GM12878 (cell line): ENCODE data around the gene NXPE4. TPM values are rescaled to one million over a fixed set of nuclear protein-coding genes. Genes with fewer than 3 reads are reported as not detected.

ENCODE experiments used
- ATAC-seq: fragments of 200-7000 bp; cut with Tn5 transposase; 3 replicates; pipeline ENCODE4 v1.9.1; 2020; ENCODE audit warnings: mild to moderate bottlenecking, moderate library complexity
- BruUV-seq: library from RNA; stranded (reverse); fragments of 400-500 nt; replicated peaks from 2 replicates; lab custom pipeline; 2021; lab: Mats Ljungman, UMichigan
- CTCF ChIA-PET: fragments of 300-600 bp; sonication (Branson Sonifier 250); formaldehyde crosslinking; extraction: SDS; loops from one replicate; lab custom pipeline; 2021; ENCODE audit warnings: inconsistent platforms; lab: Yijun Ruan, JAX
- POLR2A ChIA-PET: fragments of 350-600 bp; formaldehyde crosslinking; extraction: SDS; loops from one replicate; lab custom pipeline; 2021; ENCODE audit warnings: inconsistent platforms; lab: Charles Lee
- RAD21 ChIA-PET: fragments of 300-600 bp; sonication (Branson Sonifier 250); formaldehyde crosslinking; loops from one replicate; lab custom pipeline; 2023; ENCODE audit warnings: antibody characterized with exemption; ENCODE audit not compliant: unreplicated experiment; lab: Charles Lee
- SMC1A ChIA-PET: fragments of 300-600 bp; sonication (Branson Sonifier 250); formaldehyde crosslinking; loops from one replicate; lab custom pipeline; 2023; ENCODE audit not compliant: unreplicated experiment, uncharacterized antibody; lab: Charles Lee
- DNase-seq: peaks from one replicate; pipeline ENCODE4 v3.0.0-alpha.2; 2011; ENCODE audit warnings: low read depth, low spot score
- FAIRE-seq: peaks from 3 replicates; lab custom pipeline; 2011; peaks lifted over from hg19 to GRCh38; lab: Jason Lieb, UNC
- H2AFZ ChIP-seq: 2 replicates; pipeline ENCODE4 v1.6.0; 2011; ENCODE audit warnings: low read depth, low read length, control low read depth; ENCODE audit not compliant: control insufficient read depth
- H3K27ac ChIP-seq: 2 replicates; pipeline ENCODE4 v1.5.1; 2011; ENCODE audit warnings: control low read depth; ENCODE audit not compliant: control insufficient read depth, insufficient read depth
- H3K27me3 ChIP-seq, 2 experiments: replicated peaks in 1 of 2; 2 replicates each; pipeline versions ENCODE4 v1.6.0 to v1.6.1; 2011; ENCODE audit warnings: low read length in 1 of 2; ENCODE audit not compliant: control insufficient read depth in 2 of 2, insufficient read depth in 2 of 2
- H3K36me3 ChIP-seq, 2 experiments: 2 replicates each; pipeline ENCODE4 v1.5.1; 2011; ENCODE audit warnings: low read length in 1 of 2; ENCODE audit not compliant: control insufficient read depth in 2 of 2, insufficient read depth in 2 of 2
- H3K4me1 ChIP-seq: 2 replicates; pipeline ENCODE4 v1.6.1; 2011; ENCODE audit warnings: mild to moderate bottlenecking, low read length, moderate library complexity, mixed read lengths; ENCODE audit not compliant: control insufficient read depth, insufficient read depth
- H3K4me2 ChIP-seq: 2 replicates; pipeline ENCODE4 v1.6.0; 2011; ENCODE audit warnings: control low read depth; ENCODE audit not compliant: control insufficient read depth, insufficient read depth
- H3K4me3 ChIP-seq: fragments of 200-600 bp; sonication (generic); 2 replicates; pipeline ENCODE4 v1.5.1; 2016
- H3K79me2 ChIP-seq: 2 replicates; pipeline ENCODE4 v1.6.0; 2011; ENCODE audit warnings: low read length; ENCODE audit not compliant: control insufficient read depth, insufficient read depth
- H3K9ac ChIP-seq: 2 replicates; pipeline ENCODE4 v1.8.0; 2011; ENCODE audit warnings: low read length, control low read depth, mixed read lengths; ENCODE audit not compliant: control insufficient read depth, insufficient read depth
- H3K9me3 ChIP-seq: replicated peaks from 3 replicates; pipeline ENCODE4 v1.5.1; 2011; ENCODE audit warnings: mild to moderate bottlenecking, low read length; ENCODE audit not compliant: control insufficient read depth, insufficient read depth
- H4K20me1 ChIP-seq: 2 replicates; pipeline ENCODE4 v1.6.0; 2011; ENCODE audit not compliant: control insufficient read depth, insufficient read depth
- BCL3 ChIP-seq: IDR thresholded peaks from 2 replicates; pipeline ENCODE4 v1.6.1; 2011; ENCODE audit warnings: borderline replicate concordance, low read depth, mild to moderate bottlenecking, moderate library complexity, low read length; ENCODE audit not compliant: insufficient read depth, poor library complexity, severe bottlenecking
- CREM ChIP-seq: IDR thresholded peaks from 2 replicates; pipeline ENCODE4 v1.6.1; 2014; ENCODE audit warnings: antibody characterized with exemption, low read depth
- HCFC1 ChIP-seq: fragments of 150-350 bp; IDR thresholded peaks from 2 replicates; pipeline ENCODE4 v1.6.1; 2014; ENCODE audit warnings: low read length
- MYC ChIP-seq: IDR thresholded peaks from 2 replicates; pipeline ENCODE4 v1.6.1; 2011; ENCODE audit warnings: mild to moderate bottlenecking, low read length, moderate library complexity, inconsistent platforms; ENCODE audit not compliant: insufficient read depth, insufficient replicate concordance, insufficient read length, severe bottlenecking
- NBN ChIP-seq: fragments of 450-650 bp; IDR thresholded peaks from 2 replicates; pipeline ENCODE4 v1.6.1; 2016
- RELB ChIP-seq: fragments of 450-650 bp; IDR thresholded peaks from 2 replicates; pipeline ENCODE4 v1.6.1; 2017; ENCODE audit warnings: low read depth, mild to moderate bottlenecking, moderate library complexity
- RUNX3 ChIP-seq: IDR thresholded peaks from 2 replicates; pipeline ENCODE4 v1.6.1; 2012; ENCODE audit warnings: low read length, inconsistent platforms
- SP1 ChIP-seq: IDR thresholded peaks from one replicate; pipeline ENCODE4 v1.6.1; 2011; ENCODE audit warnings: low read depth, low read length
- ZNF207 ChIP-seq: fragments of 450-650 bp; IDR thresholded peaks from 2 replicates; pipeline ENCODE4 v1.6.1; 2014; ENCODE audit warnings: antibody characterized with exemption, mild to moderate bottlenecking, borderline replicate concordance
- WGBS: methylation state at CpG from one replicate; pipeline ENCODE4 v1.1.6; 2016; ENCODE audit warnings: low lambda C conversion rate; ENCODE audit not compliant: insufficient replicate concordance, insufficient coverage; ENCODE audit errors: missing lambda C conversion rate; 5-methylcytosine and 5-hydroxymethylcytosine counted together
- in situ Hi-C: fragments of 300-500 bp; cut with MboI; formaldehyde crosslinking; loops from 9 replicates; pipeline ENCODE4 v1.14.3; 2018; ENCODE audit warnings: mixed read lengths
- intact Hi-C: fragments of 100-400 bp; cut with micrococcal nuclease; formaldehyde crosslinking; loops from one replicate; pipeline ENCODE4 v1.14.2; 2022; ENCODE audit not compliant: unreplicated experiment
- polyA plus RNA-seq, 11 experiments: library from polyadenylated mRNA; depleted of rRNA in 4 of 11; unstranded in 6 of 11; stranded (reverse) in 5 of 11; fragments of >200 nt; fragmentation: Nextera tagmentation in 4 of 11; fragmentation: Illumina TruSeq in 1 of 11; extraction: Ambion mirVana in 4 of 11; extraction: Trizol in 1 of 11; gene quantifications; 1 replicate in 1 of 11; 2 replicates in 10 of 11; pipeline versions ENCODE4 v1.2.1 to v1.2.3, GENCODE V29; 2011 to 2016; ENCODE audit warnings: inconsistent platforms in 2 of 11, missing spikeins in 2 of 11, low read depth in 1 of 11
- total RNA-seq, 4 experiments: library from RNA; depleted of rRNA in 3 of 4; stranded (reverse); fragments of >200 nt in 3 of 4; fragmentation: Illumina TruSeq in 1 of 4; extraction: Trizol in 1 of 4; gene quantifications; 2 replicates each; pipeline versions ENCODE4 v1.2.1 to v1.2.3, GENCODE V29; 2013 to 2021

NXPE4 gene
- total and polyA plus RNA-seq, 10 of the 15 experiments (the other 5 are each of a cell fraction or from before 2014, with no cell fraction given) = not detected

- H4K20me1 ChIP-seq = no peaks in the 10 kb centered on the region
- peaks cover 3% of the 10 kb centered on the region; the same call in 2 of the 3 replicates for H3K9me3 ChIP-seq
- RAD21 ChIA-PET = no interaction called here
- DNase-seq = no peak
- WGBS = 43% methylated on average over 1 of the region's 1 CpG
- TF ChIP-seq RUNX3 (no peak), CREM (no peak), RELB (no peak), SP1 (no peak), BCL3 (no peak), ZNF207 (no peak), NBN (no peak), MYC (no peak), HCFC1 (no peak)
- H3K27ac ChIP-seq = no peak overlapping the region
- H3K36me3 ChIP-seq = no peaks in the 10 kb centered on the region
- intact Hi-C loops (no loop called here), in situ Hi-C loops (no loop called here)
- H3K4me3 ChIP-seq = no peak overlapping the region
- no peak for FAIRE-seq
- H3K79me2 ChIP-seq = no peaks in the 10 kb centered on the region
- ATAC-seq = no peak
- CTCF ChIA-PET = no interaction called here
- H3K4me1 ChIP-seq = no peaks in the 10 kb centered on the region
- no TSS peak for BruUV-seq
- H3K4me2 ChIP-seq = no peak overlapping the region
- H2AFZ ChIP-seq = no peak overlapping the region
- no peaks in the 10 kb centered on the region; a peak in 1 of 4 replicates for H3K27me3 ChIP-seq
- H3K9ac ChIP-seq = no peak overlapping the region
- SMC1A ChIA-PET = no interaction called here
- POLR2A ChIA-PET = no interaction called here
These were observed 71.5 kb downstream of the NXPE4 start for GRCh38 chr11:114524122-114524521.
